Measurements from ENCODE around the gene CD59. TPM values are rescaled to one million over a fixed set of nuclear protein-coding genes. Genes with fewer than 3 reads are reported as not detected.

The CD59 gene
- total RNA-seq, 1 donor from 2014 or later = 718 TPM

GRCh38 chr11:33775832-33776470 is 39.7 kb upstream of the CD59 start:
- peaks cover 40% of the 10 kb centered on the region for H3K4me1 Mint-ChIP-seq (ENCODE audit: low read depth)
- no peaks in the 10 kb centered on the region for H3K27me3 Mint-ChIP-seq (ENCODE audit: low read depth)
- H3K9me3 Mint-ChIP-seq (ENCODE audit: low read depth) = no peaks in the 10 kb centered on the region
- H3K36me3 Mint-ChIP-seq (ENCODE audit: low read depth) = no peaks in the 10 kb centered on the region
- no peak for TF ChIP-seq CTCF (IDR thresholded peaks at IDR 0.05)
- DNase-seq (ENCODE audit: low spot score) = no peak
- no peak overlapping the region for H3K27ac Mint-ChIP-seq (ENCODE audit: unreplicated experiment)
- no peak overlapping the region for H3K4me3 Mint-ChIP-seq (ENCODE audit: unreplicated experiment)

GRCh38 chr11:33775467-33775807 is 39.2 kb upstream of the CD59 start:
- H3K4me3 Mint-ChIP-seq (ENCODE audit: unreplicated experiment) = peak overlapping the region; percentile 93
- no peaks in the 10 kb centered on the region for H3K9me3 Mint-ChIP-seq (ENCODE audit: low read depth)
- peaks cover 40% of the 10 kb centered on the region for H3K4me1 Mint-ChIP-seq (ENCODE audit: low read depth)
- no peak overlapping the region for H3K27ac Mint-ChIP-seq (ENCODE audit: unreplicated experiment)
- no peak for DNase-seq (ENCODE audit: low spot score)
- H3K27me3 Mint-ChIP-seq (ENCODE audit: low read depth) = no peaks in the 10 kb centered on the region
- no peaks in the 10 kb centered on the region for H3K36me3 Mint-ChIP-seq (ENCODE audit: low read depth)
- no peak for TF ChIP-seq CTCF (IDR thresholded peaks at IDR 0.05)

DNA sequence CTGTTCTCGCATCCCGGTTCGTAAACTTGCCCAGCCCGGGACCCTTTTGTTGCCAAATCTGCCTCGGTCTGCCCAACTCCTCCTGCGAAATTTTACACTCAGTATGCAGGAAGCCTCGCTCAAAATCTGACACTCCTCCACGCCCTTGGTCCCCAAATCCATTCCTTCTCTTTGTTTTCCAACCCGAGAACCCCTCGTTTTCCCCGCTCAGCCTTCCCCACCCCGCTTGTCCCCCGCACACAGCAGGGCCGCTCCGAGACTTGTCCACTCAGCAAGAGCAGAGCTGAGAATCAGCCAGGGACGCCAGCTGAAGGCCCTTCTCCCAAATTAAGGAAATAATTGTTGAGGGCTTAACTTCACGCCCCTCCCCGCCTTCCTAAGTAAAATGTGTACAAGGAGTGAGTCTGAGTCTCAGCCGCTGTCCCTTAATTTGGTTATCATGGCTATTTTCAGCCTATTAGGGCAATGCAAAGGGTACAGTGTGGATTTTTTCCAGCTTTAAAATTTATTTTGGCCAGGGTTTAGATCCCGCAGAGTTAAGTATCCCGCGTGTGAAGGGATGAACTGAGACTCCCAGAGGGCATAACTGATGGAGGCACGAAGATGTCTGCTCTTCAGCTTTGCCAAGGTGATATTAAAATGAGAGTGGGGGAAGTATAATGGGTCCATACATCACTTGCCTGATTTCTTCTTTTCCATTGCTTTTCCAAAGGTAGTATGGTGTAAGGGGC is 38.7 kb upstream of the CD59 start:
- DNase-seq (ENCODE audit: low spot score) = no peak
- Mint-ChIP-seq H3K36me3 (ENCODE audit: low read depth) (peaks cover 2% of the 10 kb centered on the region), H3K9me3 (ENCODE audit: low read depth) (no peaks in the 10 kb centered on the region), H3K27me3 (ENCODE audit: low read depth) (no peaks in the 10 kb centered on the region), H3K27ac (ENCODE audit: unreplicated experiment) (peak overlapping the region; percentile 90), H3K4me1 (ENCODE audit: low read depth) (peaks cover 36% of the 10 kb centered on the region), H3K4me3 (ENCODE audit: unreplicated experiment) (peak overlapping the region; percentile 93)
- TF ChIP-seq CTCF (IDR thresholded peaks at IDR 0.05) = no peak

GRCh38 chr11:33773987-33774735 is 37.9 kb upstream of the CD59 start, which contains the start of gene FBXO3:
Gene FBXO3, minus strand, starts transcription at chr11:33774520. Its CDS starts 23 bp downstream, at chr11:33774497.
- Mint-ChIP-seq H3K4me3 (ENCODE audit: unreplicated experiment) (peak within 1 kb of the TSS; percentile 93), H3K27me3 (ENCODE audit: low read depth) (no peaks in the 10 kb centered on the region), H3K4me1 (ENCODE audit: low read depth) (peaks cover 33% of the 10 kb centered on the region), H3K27ac (ENCODE audit: unreplicated experiment) (peak within 1 kb of the TSS; percentile 90), H3K36me3 (ENCODE audit: low read depth) (peaks cover 6% of the 10 kb centered on the region), H3K9me3 (ENCODE audit: low read depth) (no peaks in the 10 kb centered on the region)
- TF ChIP-seq CTCF (IDR thresholded peaks at IDR 0.05) = no peak
- no peak for DNase-seq (ENCODE audit: low spot score)

DNA sequence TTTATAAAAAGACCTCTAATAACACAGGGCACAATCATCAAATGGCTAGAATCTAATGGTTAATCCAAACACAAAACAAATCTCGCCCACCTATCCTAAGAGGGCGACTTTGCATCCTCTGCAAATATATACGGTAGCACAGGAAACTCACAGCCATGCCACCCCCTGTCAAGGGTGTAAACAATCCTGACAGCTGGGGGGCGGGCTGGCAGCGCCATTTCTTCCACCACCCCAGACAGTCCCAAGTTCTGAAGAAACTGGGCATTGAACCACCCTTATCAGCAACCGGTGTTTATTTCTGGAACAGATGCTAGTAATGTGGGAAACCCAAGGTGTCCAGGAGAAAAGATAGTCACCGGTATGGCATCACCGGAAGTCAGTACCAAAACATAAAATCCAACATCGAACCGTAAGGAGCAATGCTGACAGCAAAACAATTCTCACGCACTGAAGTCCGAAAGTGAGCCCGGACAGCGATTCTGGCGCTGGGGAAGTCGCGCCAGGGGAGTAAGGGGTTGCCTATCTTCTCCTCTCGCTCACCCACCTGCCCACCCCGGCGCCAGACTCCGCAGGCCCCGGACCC is 37.3 kb upstream of the CD59 start:
- peaks cover 8% of the 10 kb centered on the region for H3K36me3 Mint-ChIP-seq (ENCODE audit: low read depth)
- H3K4me1 Mint-ChIP-seq (ENCODE audit: low read depth) = peaks cover 27% of the 10 kb centered on the region
- peak; percentile 11 for TF ChIP-seq CTCF (IDR thresholded peaks at IDR 0.05)
- no peaks in the 10 kb centered on the region for H3K9me3 Mint-ChIP-seq (ENCODE audit: low read depth)
- no peaks in the 10 kb centered on the region for H3K27me3 Mint-ChIP-seq (ENCODE audit: low read depth)
- no peak for DNase-seq (ENCODE audit: low spot score)
- peak overlapping the region; percentile 93 for H3K4me3 Mint-ChIP-seq (ENCODE audit: unreplicated experiment)
- peak overlapping the region; percentile 45 for H3K27ac Mint-ChIP-seq (ENCODE audit: unreplicated experiment)
